Loucy (cell line): Measurements from ENCODE around the gene COL6A1.

Source experiments
- CTCF ChIP-seq: fragments of 200-600 bp; sonication (generic); conservative IDR thresholded peaks from 2 replicates; pipeline ENCODE4 v1.5.1; 2014; ENCODE audit warnings: mild to moderate bottlenecking, antibody characterized with exemption, low read length
- EZH2phosphoT487 ChIP-seq: fragments of 200-600 bp; IDR thresholded peaks from 2 replicates; pipeline ENCODE4 v1.6.1; 2018; ENCODE audit warnings: antibody characterized with exemption, mild to moderate bottlenecking, moderate library complexity, borderline replicate concordance

- TF ChIP-seq CTCF: no peak
- no peak for TF ChIP-seq EZH2phosphoT487
Measured at GRCh38 chr21:45940621-45941337, 40.8 kb upstream of the COL6A1 start.
